ENCODE data around the gene ATAD1. TPM values are rescaled to one million over a fixed set of nuclear protein-coding genes. Genes with fewer than 3 reads are reported as not detected.
A peak's percentile ranks its signal among the peaks of the same experiment; 100 is the strongest.

The ATAD1 gene
- total RNA-seq, 2 donors from 2014 or later: 9.6 to 16.9 TPM

DNA sequence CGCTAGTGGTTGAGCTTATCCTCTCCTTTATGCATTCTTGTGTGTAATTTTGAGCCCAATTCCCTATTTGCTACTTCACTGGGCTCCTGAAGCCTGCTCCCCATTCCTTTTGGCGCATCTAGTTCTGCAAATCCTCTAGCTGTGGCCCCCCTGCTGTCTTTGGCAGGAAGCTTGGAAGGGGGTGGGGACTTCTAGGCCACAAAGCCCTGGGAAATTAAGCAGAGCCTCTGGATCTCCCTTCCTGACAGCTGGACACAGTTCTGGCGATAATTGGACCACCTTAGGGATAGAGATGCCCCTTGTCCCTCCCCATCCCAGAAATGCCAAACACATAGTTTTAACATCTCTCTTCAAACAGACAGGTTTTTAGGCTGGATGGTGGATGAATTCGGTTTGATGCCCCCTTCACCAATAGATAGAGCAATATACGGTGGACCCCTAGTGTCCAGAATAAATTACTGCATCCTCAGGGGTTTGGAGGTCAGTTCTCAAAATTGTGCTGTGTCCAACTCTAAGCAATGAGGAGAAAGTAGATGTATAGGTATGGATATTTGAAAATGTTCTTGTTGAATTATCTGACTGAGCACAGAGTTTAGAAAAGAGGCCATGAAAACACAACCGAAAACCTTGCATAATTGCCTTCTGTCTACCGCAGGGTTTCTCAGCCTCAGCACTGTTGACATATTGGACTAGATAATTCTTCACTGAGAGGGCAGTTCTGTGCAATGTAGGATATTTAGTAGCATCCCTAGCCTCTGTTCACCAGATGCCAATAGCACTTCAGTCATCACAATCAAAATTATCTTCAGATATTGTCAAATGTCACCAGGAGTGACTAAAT lies 82.8 kb downstream of the ATAD1 start:
- peak; percentile 80 for ATAC-seq
- Histone ChIP-seq H3K27me3 (no peaks in the 10 kb centered on the region), H3K27ac (no peak overlapping the region), H3K4me3 (no peak overlapping the region), H3K9me3 (no peaks in the 10 kb centered on the region), H3K36me3 (replicated peaks in 1 of 2; ENCODE audit: insufficient read depth in 1 of 2, low read depth in 2 of 2) (no peaks in the 10 kb centered on the region), H3K4me1 (peaks cover 15% of the 10 kb centered on the region)
- 39 to 42% methylated on average over 7 of the region's 7 CpGs for WGBS, 2 donors
- intact Hi-C loops (cut with DNase I): loop anchor here (5.0 to 10.0 kb wide), 2 partner anchors 73 to 200 kb away; no protein-coding TSS in a partner anchor
- DNase-seq: peak; percentile 18 to 38 (median 26)
- TF ChIP-seq, protein P1, sequence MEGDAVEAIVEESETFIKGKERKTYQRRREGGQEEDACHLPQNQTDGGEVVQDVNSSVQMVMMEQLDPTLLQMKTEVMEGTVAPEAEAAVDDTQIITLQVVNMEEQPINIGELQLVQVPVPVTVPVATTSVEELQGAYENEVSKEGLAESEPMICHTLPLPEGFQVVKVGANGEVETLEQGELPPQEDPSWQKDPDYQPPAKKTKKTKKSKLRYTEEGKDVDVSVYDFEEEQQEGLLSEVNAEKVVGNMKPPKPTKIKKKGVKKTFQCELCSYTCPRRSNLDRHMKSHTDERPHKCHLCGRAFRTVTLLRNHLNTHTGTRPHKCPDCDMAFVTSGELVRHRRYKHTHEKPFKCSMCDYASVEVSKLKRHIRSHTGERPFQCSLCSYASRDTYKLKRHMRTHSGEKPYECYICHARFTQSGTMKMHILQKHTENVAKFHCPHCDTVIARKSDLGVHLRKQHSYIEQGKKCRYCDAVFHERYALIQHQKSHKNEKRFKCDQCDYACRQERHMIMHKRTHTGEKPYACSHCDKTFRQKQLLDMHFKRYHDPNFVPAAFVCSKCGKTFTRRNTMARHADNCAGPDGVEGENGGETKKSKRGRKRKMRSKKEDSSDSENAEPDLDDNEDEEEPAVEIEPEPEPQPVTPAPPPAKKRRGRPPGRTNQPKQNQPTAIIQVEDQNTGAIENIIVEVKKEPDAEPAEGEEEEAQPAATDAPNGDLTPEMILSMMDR (IDR thresholded peaks at IDR 0.05): peak; percentile 49 to 90 (median 82)
- no peak for TF ChIP-seq POLR2A (IDR thresholded peaks at IDR 0.05)

DNA sequence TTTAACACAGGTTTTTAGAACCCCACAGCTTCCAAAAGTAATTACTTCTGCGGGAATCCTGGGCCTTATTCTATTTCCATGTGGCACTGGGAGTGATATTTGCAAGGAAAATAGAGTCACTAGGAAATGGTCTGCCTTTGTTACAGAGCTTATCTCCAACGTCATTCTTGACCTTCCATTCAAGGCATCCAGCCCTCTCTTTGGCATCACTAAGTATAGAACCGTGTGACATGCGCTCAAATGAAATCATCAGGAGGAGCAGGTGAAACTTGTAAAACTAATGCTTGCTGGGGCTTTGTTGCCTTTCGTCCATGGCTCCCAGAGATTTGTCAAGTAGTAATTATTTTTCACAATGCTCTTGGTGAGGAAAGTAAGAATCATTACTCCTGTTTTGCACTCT lies 84.9 kb downstream of the ATAD1 start:
- H3K36me3 ChIP-seq (replicated peaks in 1 of 2; ENCODE audit: insufficient read depth in 1 of 2, low read depth in 2 of 2): no peaks in the 10 kb centered on the region
- intact Hi-C loops (cut with DNase I): loop anchor here (5.0 to 10.0 kb wide), 2 partner anchors 71 to 198 kb away; no protein-coding TSS in a partner anchor
- peak; percentile 58 for ATAC-seq
- WGBS, 2 donors: 55 to 74% methylated on average over 5 of the region's 5 CpGs
- peaks cover 8% of the 10 kb centered on the region for H3K4me1 ChIP-seq
- no peaks in the 10 kb centered on the region for H3K9me3 ChIP-seq
- H3K27me3 ChIP-seq: no peaks in the 10 kb centered on the region
- TF ChIP-seq POLR2A (IDR thresholded peaks at IDR 0.05): no peak
- TF ChIP-seq, protein P1 (IDR thresholded peaks at IDR 0.05): no peak
- DNase-seq: peak in 1 of 4 donors; percentile 44
- H3K27ac ChIP-seq: peak overlapping the region in 1 of 4 donors; percentile 15
- H3K4me3 ChIP-seq: no peak overlapping the region

DNA sequence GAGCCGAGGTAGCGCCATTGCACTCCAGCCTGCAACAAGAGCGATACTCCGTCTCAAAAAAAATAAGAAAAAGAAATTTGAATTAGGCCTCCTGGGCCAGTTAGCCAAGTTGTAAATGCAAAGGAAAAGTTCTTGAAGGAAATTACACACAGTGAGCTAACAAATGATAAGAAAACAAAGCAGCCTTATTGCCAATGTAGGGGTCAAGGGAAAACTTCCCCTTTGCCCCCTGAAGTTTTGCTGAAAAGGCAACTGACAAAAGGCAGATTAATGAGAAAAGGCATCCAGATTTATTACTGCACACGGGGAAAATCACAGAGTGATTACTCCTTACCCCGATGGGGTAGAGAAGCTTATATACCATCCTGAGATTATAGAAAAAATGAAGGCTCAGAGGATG lies 88.1 kb downstream of the ATAD1 start:
- no peak for ATAC-seq
- Histone ChIP-seq H3K9me3 (no peaks in the 10 kb centered on the region), H3K27me3 (no peaks in the 10 kb centered on the region), H3K36me3 (replicated peaks in 1 of 2; ENCODE audit: insufficient read depth in 1 of 2, low read depth in 2 of 2) (peaks cover 0 to 2% of the 10 kb centered on the region in 2 donors), H3K4me1 (peaks cover 2% of the 10 kb centered on the region), H3K27ac (no peak overlapping the region), H3K4me3 (no peak overlapping the region)
- WGBS, 2 donors: 76 to 80% methylated on average over 6 of the region's 6 CpGs
- intact Hi-C loops (cut with DNase I): loop anchor here (5.0 to 10.0 kb wide), 2 partner anchors 68 to 195 kb away; no protein-coding TSS in a partner anchor
- no peak for TF ChIP-seq POLR2A (IDR thresholded peaks at IDR 0.05)
- TF ChIP-seq, protein P1 (IDR thresholded peaks at IDR 0.05): no peak
- no peak for DNase-seq

DNA sequence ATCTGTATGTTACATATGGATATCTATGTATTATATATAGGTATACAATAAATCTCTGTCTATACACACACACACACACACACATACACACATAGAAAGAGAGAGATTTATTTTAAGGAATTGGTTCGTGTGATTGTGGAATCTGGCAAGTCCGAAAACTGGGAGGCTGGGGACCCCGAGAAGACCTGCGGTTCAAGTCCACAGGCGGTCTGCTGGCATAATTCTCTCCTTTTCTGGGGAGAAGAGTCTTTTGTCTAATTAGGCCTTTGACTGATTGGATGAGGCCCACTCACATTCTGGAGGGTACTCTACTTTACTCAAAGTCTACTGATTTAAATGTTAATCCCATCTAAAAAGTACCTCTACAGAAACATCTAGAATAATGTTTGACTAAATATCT lies 93.2 kb downstream of the ATAD1 start:
- no peaks in the 10 kb centered on the region for H3K27me3 ChIP-seq
- H3K4me3 ChIP-seq: no peak overlapping the region
- TF ChIP-seq, protein P1 (IDR thresholded peaks at IDR 0.05): no peak
- TF ChIP-seq POLR2A (IDR thresholded peaks at IDR 0.05): no peak
- ATAC-seq (no peak), DNase-seq (no peak)
- WGBS, 2 donors: 93 to 96% methylated on average over 5 of the region's 5 CpGs
- peaks cover 0 to 2% of the 10 kb centered on the region in 2 donors for H3K36me3 ChIP-seq (replicated peaks in 1 of 2; ENCODE audit: insufficient read depth in 1 of 2, low read depth in 2 of 2)
- intact Hi-C loops (cut with DNase I): no loop called here
- H3K27ac ChIP-seq: no peak overlapping the region
- H3K4me1 ChIP-seq: no peaks in the 10 kb centered on the region
- no peaks in the 10 kb centered on the region for H3K9me3 ChIP-seq
